ENCODE results near the gene BTRC. TPM values are rescaled to one million over a fixed set of nuclear protein-coding genes. Genes with fewer than 3 reads are reported as not detected.

The BTRC gene
- total RNA-seq, 1 experiment from 2014 or later, result 29.1 TPM

DNA sequence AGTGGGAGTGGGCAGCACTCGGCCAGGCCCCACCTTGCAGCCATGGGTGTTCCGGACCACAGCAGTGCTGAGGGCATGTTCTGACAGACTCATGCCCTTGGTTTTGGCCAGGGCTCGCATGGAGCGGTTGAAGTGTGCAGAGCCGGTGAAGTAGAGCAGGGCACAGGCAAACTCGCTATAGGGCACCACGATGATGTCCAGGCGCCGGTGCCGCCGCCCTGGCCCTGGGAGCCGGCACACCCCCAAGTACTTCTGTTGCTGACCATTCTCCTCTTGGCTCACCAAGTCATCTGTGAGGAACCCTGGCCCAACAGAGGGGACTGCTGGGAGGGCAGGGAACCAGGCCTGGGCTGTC, 225.5 kb downstream of the BTRC start:
- Histone ChIP-seq H2AFZ (ENCODE audit: low read depth, low read length, poor library complexity, severe bottlenecking) (no peak overlapping the region), H3K27me3 (ENCODE audit: insufficient read depth, low read length) (no peaks in the 10 kb centered on the region), H3K9ac (ENCODE audit: low read length) (no peak overlapping the region), H3K36me3 (ENCODE audit: control insufficient read depth in 1 of 2, insufficient read depth in 2 of 2, low read length in 2 of 2) (peaks cover 7 to 10% of the 10 kb centered on the region in 2 experiments; a peak in 3 of 4 replicates), H3K9me2 (ENCODE audit: insufficient read depth) (no peaks in the 10 kb centered on the region), H4K20me1 (ENCODE audit: insufficient read depth) (no peaks in the 10 kb centered on the region), H3K27ac (ENCODE audit: low read depth, low read length) (no peak overlapping the region), H3K4me2 (ENCODE audit: low read length) (no peak overlapping the region), H3K79me2 (ENCODE audit: insufficient read depth, low read length) (no peaks in the 10 kb centered on the region), H3K4me3 (replicated peaks in 1 of 2; ENCODE audit: low read depth in 1 of 2, low read length in 2 of 2) (no peak overlapping the region), H3K9me3 (ENCODE audit: control insufficient read depth in 1 of 2, insufficient read depth in 1 of 2, low read depth in 1 of 2, low read length in 2 of 2) (no peaks in the 10 kb centered on the region), H3K4me1 (ENCODE audit: control insufficient read depth in 1 of 2, insufficient read depth in 2 of 2, low read length in 2 of 2) (peaks cover 0 to 5% of the 10 kb centered on the region in 2 experiments; a peak in 1 of 4 replicates)
- TF ChIP-seq ZNF274 (IDR thresholded peaks at IDR 0.05; ENCODE audit: low read depth, low read length) (no peak), RAD21 (IDR thresholded peaks at IDR 0.05; ENCODE audit: low read depth) (no peak), ZFX (IDR thresholded peaks at IDR 0.05) (no peak), ELF1 (IDR thresholded peaks at IDR 0.05; ENCODE audit: borderline replicate concordance, low read depth) (no peak), FOSL1 (IDR thresholded peaks at IDR 0.05; ENCODE audit: low read depth) (no peak), SRF (IDR thresholded peaks at IDR 0.05; ENCODE audit: low read depth) (no peak)
- ATAC-seq (no peak), DNase-seq (ENCODE audit: low read depth, low spot score) (no peak)
- ChIA-PET CTCF (interaction anchor here (0.8 to 2.4 kb wide), 3 partner anchors 9 to 365 kb away, joined by 3 to 14 read pairs (median 4); no protein-coding TSS in a partner anchor), RAD21 (ENCODE audit: low non-redundant PET in 1 of 2, low total read pairs in 2 of 2, uncharacterized antibody in 2 of 2, unreplicated experiment in 2 of 2) (no interaction called here), POLR2A (no interaction called here)
- intact Hi-C loops (cut with micrococcal nuclease), result loop anchor here (10.0 kb wide), 1 partner anchor 515 kb away; the partner anchor contains the start of gene KAZALD1
- no TSS peak for BruUV-seq (replicated peaks)

DNA sequence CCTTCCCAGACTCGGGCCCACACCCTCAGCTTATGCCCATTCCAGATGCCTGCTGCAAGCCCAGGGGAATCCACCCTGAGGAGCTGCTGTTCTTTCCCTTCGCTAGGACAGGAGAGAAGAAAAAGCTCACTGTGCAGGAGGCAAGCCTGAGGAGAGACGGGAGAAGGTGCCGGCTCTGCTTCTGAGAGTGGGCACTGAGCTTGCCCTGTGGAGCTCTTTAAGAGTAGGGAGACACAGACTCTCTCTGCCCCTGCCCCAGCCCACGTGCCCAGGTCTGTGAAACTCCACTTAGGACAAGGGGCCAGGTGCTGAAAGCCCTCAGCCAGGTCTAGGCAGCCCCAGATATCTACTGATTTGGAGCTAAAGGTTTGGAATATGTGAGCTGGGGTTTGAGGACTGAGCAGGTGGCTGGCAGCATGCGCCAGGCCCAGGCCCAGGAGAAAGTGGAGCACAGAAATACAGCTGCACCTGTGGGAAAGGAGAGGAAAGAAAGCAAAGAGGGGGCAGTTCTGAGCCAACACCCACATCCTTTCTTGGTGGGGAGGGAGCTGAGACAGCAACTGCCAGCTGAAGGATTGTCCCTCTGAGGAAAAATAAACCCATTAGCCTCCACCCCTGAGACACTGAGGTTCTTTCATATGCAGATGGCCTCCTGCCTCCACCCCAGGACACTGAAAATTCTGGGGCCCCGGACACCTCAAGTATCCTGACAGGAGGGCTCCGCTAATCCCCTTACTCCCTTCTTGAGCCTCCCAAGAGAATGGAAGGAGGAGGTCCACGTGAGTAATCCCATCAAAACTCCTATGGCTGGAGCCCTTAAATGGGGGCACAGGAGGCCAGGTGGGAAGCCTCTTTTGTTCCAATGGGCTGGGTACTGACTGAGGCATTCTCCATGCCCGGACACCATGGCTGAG, 226.8 kb downstream of the BTRC start:
- Histone ChIP-seq H3K4me1 (ENCODE audit: control insufficient read depth in 1 of 2, insufficient read depth in 2 of 2, low read length in 2 of 2) (peaks cover 0 to 5% of the 10 kb centered on the region in 2 experiments; a peak in 1 of 4 replicates), H2AFZ (ENCODE audit: low read depth, low read length, poor library complexity, severe bottlenecking) (no peak overlapping the region), H3K9me3 (ENCODE audit: control insufficient read depth in 1 of 2, insufficient read depth in 1 of 2, low read depth in 1 of 2, low read length in 2 of 2) (no peaks in the 10 kb centered on the region), H3K4me3 (replicated peaks in 1 of 2; ENCODE audit: low read depth in 1 of 2, low read length in 2 of 2) (no peak overlapping the region), H3K79me2 (ENCODE audit: insufficient read depth, low read length) (no peaks in the 10 kb centered on the region; the same call in 1 of the 2 replicates), H3K4me2 (ENCODE audit: low read length) (no peak overlapping the region), H4K20me1 (ENCODE audit: insufficient read depth) (no peaks in the 10 kb centered on the region), H3K9ac (ENCODE audit: low read length) (no peak overlapping the region), H3K27ac (ENCODE audit: low read depth, low read length) (no peak overlapping the region), H3K27me3 (ENCODE audit: insufficient read depth, low read length) (no peaks in the 10 kb centered on the region), H3K9me2 (ENCODE audit: insufficient read depth) (no peaks in the 10 kb centered on the region), H3K36me3 (ENCODE audit: control insufficient read depth in 1 of 2, insufficient read depth in 2 of 2, low read length in 2 of 2) (peaks cover 13 to 17% of the 10 kb centered on the region in 2 experiments; a peak in 3 of 4 replicates)
- POLR2A ChIA-PET, result no interaction called here
- RAD21 ChIA-PET (ENCODE audit: low non-redundant PET in 1 of 2, low total read pairs in 2 of 2, uncharacterized antibody in 2 of 2, unreplicated experiment in 2 of 2), result no interaction called here
- no TSS peak for BruUV-seq (replicated peaks)
- ATAC-seq (no peak), DNase-seq (ENCODE audit: low read depth, low spot score) (no peak)
- CTCF ChIA-PET, result interaction anchor here (0.7 to 2.4 kb wide), 3 partner anchors 11 to 493 kb away, joined by 3 to 14 read pairs (median 3); no protein-coding TSS in a partner anchor
- intact Hi-C loops (cut with micrococcal nuclease), result no loop called here
- TF ChIP-seq EGR1 (IDR thresholded peaks at IDR 0.05; ENCODE audit: low read depth) (no peak), REST (IDR thresholded peaks at IDR 0.05; ENCODE audit: low read depth) (no peak), JUND (IDR thresholded peaks at IDR 0.05) (no peak), ZNF274 (IDR thresholded peaks at IDR 0.05; ENCODE audit: low read depth, low read length) (no peak), POLR2A (IDR thresholded peaks at IDR 0.05; ENCODE audit: borderline replicate concordance, extremely low read depth, insufficient read depth, insufficient read length) (no peak)
- TF ChIP-seq, protein P1, sequence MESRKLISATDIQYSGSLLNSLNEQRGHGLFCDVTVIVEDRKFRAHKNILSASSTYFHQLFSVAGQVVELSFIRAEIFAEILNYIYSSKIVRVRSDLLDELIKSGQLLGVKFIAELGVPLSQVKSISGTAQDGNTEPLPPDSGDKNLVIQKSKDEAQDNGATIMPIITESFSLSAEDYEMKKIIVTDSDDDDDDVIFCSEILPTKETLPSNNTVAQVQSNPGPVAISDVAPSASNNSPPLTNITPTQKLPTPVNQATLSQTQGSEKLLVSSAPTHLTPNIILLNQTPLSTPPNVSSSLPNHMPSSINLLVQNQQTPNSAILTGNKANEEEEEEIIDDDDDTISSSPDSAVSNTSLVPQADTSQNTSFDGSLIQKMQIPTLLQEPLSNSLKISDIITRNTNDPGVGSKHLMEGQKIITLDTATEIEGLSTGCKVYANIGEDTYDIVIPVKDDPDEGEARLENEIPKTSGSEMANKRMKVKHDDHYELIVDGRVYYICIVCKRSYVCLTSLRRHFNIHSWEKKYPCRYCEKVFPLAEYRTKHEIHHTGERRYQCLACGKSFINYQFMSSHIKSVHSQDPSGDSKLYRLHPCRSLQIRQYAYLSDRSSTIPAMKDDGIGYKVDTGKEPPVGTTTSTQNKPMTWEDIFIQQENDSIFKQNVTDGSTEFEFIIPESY (IDR thresholded peaks at IDR 0.05; ENCODE audit: extremely low read depth, insufficient replicate concordance, low read length), result no peak

All from HCT116 (cell line).